Measurements from ENCODE around the gene CYP4F11.
"Not testable (repeated sequence)": the region's sequence is repeated elsewhere in the genome, so short reads cannot be mapped to it uniquely, and the experiment has no call there.

The CYP4F11 gene

GRCh38 chr19:15897026-15897737 is 37.1 kb downstream of the CYP4F11 start:
- Histone ChIP-seq H3K4me1 (ENCODE audit: control insufficient read depth in 1 of 2, insufficient read depth in 2 of 2, low read length in 2 of 2) (no peaks in the 10 kb centered on the region), H3K27me3 (ENCODE audit: low read depth, low read length) (no peaks in the 10 kb centered on the region), H3K27ac (ENCODE audit: low read length) (no peak overlapping the region), H3K36me3 (ENCODE audit: control insufficient read depth in 1 of 2, insufficient read depth in 2 of 2, low read length in 2 of 2) (no peaks in the 10 kb centered on the region), H3K4me3 (ENCODE audit: low read depth in 1 of 2, low read length in 2 of 2) (no peak overlapping the region), H3K9me3 (ENCODE audit: control insufficient read depth in 1 of 2, low read length in 2 of 2) (no peaks in the 10 kb centered on the region)

GRCh38 chr19:15895876-15896430 is 38.4 kb downstream of the CYP4F11 start:
- H3K27me3 ChIP-seq (ENCODE audit: low read depth, low read length) = no peaks in the 10 kb centered on the region
- no peaks in the 10 kb centered on the region for H3K36me3 ChIP-seq (ENCODE audit: control insufficient read depth in 1 of 2, insufficient read depth in 2 of 2, low read length in 2 of 2)
- no peaks in the 10 kb centered on the region for H3K4me1 ChIP-seq (ENCODE audit: control insufficient read depth in 1 of 2, insufficient read depth in 2 of 2, low read length in 2 of 2)
- no peak overlapping the region for H3K27ac ChIP-seq (ENCODE audit: low read length)
- no peak overlapping the region for H3K4me3 ChIP-seq (ENCODE audit: low read depth in 1 of 2, low read length in 2 of 2)
- H3K9me3 ChIP-seq (ENCODE audit: control insufficient read depth in 1 of 2, low read length in 2 of 2) = no peaks in the 10 kb centered on the region

GRCh38 chr19:15894359-15894758 is 40.0 kb downstream of the CYP4F11 start:
- no peak overlapping the region for H3K27ac ChIP-seq (ENCODE audit: low read length)
- H3K9me3 ChIP-seq (ENCODE audit: control insufficient read depth in 1 of 2, low read length in 2 of 2) = no peaks in the 10 kb centered on the region
- no peaks in the 10 kb centered on the region for H3K4me1 ChIP-seq (ENCODE audit: control insufficient read depth in 1 of 2, insufficient read depth in 2 of 2, low read length in 2 of 2)
- no peaks in the 10 kb centered on the region for H3K36me3 ChIP-seq (ENCODE audit: control insufficient read depth in 1 of 2, insufficient read depth in 2 of 2, low read length in 2 of 2)
- H3K27me3 ChIP-seq (ENCODE audit: low read depth, low read length) = no peaks in the 10 kb centered on the region
- H3K4me3 ChIP-seq (ENCODE audit: low read depth in 1 of 2, low read length in 2 of 2) = no peak overlapping the region

GRCh38 chr19:15893477-15893876 is 40.9 kb downstream of the CYP4F11 start:
- Histone ChIP-seq H3K36me3 (ENCODE audit: control insufficient read depth in 1 of 2, insufficient read depth in 2 of 2, low read length in 2 of 2) (no peaks in the 10 kb centered on the region), H3K4me3 (ENCODE audit: low read depth in 1 of 2, low read length in 2 of 2) (no peak overlapping the region), H3K27ac (ENCODE audit: low read length) (no peak overlapping the region), H3K4me1 (ENCODE audit: control insufficient read depth in 1 of 2, insufficient read depth in 2 of 2, low read length in 2 of 2) (no peaks in the 10 kb centered on the region), H3K27me3 (ENCODE audit: low read depth, low read length) (no peaks in the 10 kb centered on the region), H3K9me3 (ENCODE audit: control insufficient read depth in 1 of 2, low read length in 2 of 2) (no peaks in the 10 kb centered on the region)

- Histone ChIP-seq H3K4me3 (ENCODE audit: low read depth in 1 of 2, low read length in 2 of 2) (no peak overlapping the region), H3K27me3 (ENCODE audit: low read depth, low read length) (no peaks in the 10 kb centered on the region), H3K4me1 (ENCODE audit: control insufficient read depth in 1 of 2, insufficient read depth in 2 of 2, low read length in 2 of 2) (no peaks in the 10 kb centered on the region), H3K36me3 (ENCODE audit: control insufficient read depth in 1 of 2, insufficient read depth in 2 of 2, low read length in 2 of 2) (no peaks in the 10 kb centered on the region), H3K9me3 (ENCODE audit: control insufficient read depth in 1 of 2, low read length in 2 of 2) (no peaks in the 10 kb centered on the region), H3K27ac (ENCODE audit: low read length) (no peak overlapping the region)
Observed at GRCh38 chr19:15892012-15892411, 42.3 kb downstream of the CYP4F11 start.

- no peaks in the 10 kb centered on the region for H3K9me3 ChIP-seq (ENCODE audit: control insufficient read depth in 1 of 2, low read length in 2 of 2)
- no peaks in the 10 kb centered on the region for H3K36me3 ChIP-seq (ENCODE audit: control insufficient read depth in 1 of 2, insufficient read depth in 2 of 2, low read length in 2 of 2)
- H3K27ac ChIP-seq (ENCODE audit: low read length) = no peak overlapping the region
- no peaks in the 10 kb centered on the region for H3K27me3 ChIP-seq (ENCODE audit: low read depth, low read length)
- no peak overlapping the region for H3K4me3 ChIP-seq (ENCODE audit: low read depth in 1 of 2, low read length in 2 of 2)
- H3K4me1 ChIP-seq (ENCODE audit: control insufficient read depth in 1 of 2, insufficient read depth in 2 of 2, low read length in 2 of 2) = no peaks in the 10 kb centered on the region
Observed at GRCh38 chr19:15891434-15891833, 42.9 kb downstream of the CYP4F11 start.

- H3K36me3 ChIP-seq (ENCODE audit: control insufficient read depth in 1 of 2, insufficient read depth in 2 of 2, low read length in 2 of 2); H3K27me3 ChIP-seq (ENCODE audit: low read depth, low read length); H3K4me1 ChIP-seq (ENCODE audit: control insufficient read depth in 1 of 2, insufficient read depth in 2 of 2, low read length in 2 of 2); H3K27ac ChIP-seq (ENCODE audit: low read length); H3K9me3 ChIP-seq (ENCODE audit: control insufficient read depth in 1 of 2, low read length in 2 of 2); H3K4me3 ChIP-seq (ENCODE audit: low read depth in 1 of 2, low read length in 2 of 2): not testable (repeated sequence)
Observed at GRCh38 chr19:15889339-15889738, 45.0 kb downstream of the CYP4F11 start.

- Histone ChIP-seq H3K36me3 (ENCODE audit: control insufficient read depth in 1 of 2, insufficient read depth in 2 of 2, low read length in 2 of 2) (no peaks in the 10 kb centered on the region), H3K27ac (ENCODE audit: low read length) (no peak overlapping the region), H3K27me3 (ENCODE audit: low read depth, low read length) (no peaks in the 10 kb centered on the region), H3K4me3 (ENCODE audit: low read depth in 1 of 2, low read length in 2 of 2) (no peak overlapping the region), H3K9me3 (ENCODE audit: control insufficient read depth in 1 of 2, low read length in 2 of 2) (no peaks in the 10 kb centered on the region), H3K4me1 (ENCODE audit: control insufficient read depth in 1 of 2, insufficient read depth in 2 of 2, low read length in 2 of 2) (no peaks in the 10 kb centered on the region)
Observed at GRCh38 chr19:15885919-15886318, 48.4 kb downstream of the CYP4F11 start.

- Histone ChIP-seq H3K27me3 (ENCODE audit: low read depth, low read length) (no peaks in the 10 kb centered on the region), H3K27ac (ENCODE audit: low read length) (no peak overlapping the region), H3K4me3 (ENCODE audit: low read depth in 1 of 2, low read length in 2 of 2) (no peak overlapping the region), H3K4me1 (ENCODE audit: control insufficient read depth in 1 of 2, insufficient read depth in 2 of 2, low read length in 2 of 2) (no peaks in the 10 kb centered on the region), H3K36me3 (ENCODE audit: control insufficient read depth in 1 of 2, insufficient read depth in 2 of 2, low read length in 2 of 2) (no peaks in the 10 kb centered on the region), H3K9me3 (ENCODE audit: control insufficient read depth in 1 of 2, low read length in 2 of 2) (peaks cover 0 to 2% of the 10 kb centered on the region in 2 donors)
Observed at GRCh38 chr19:15885167-15885566, 49.2 kb downstream of the CYP4F11 start.

- H3K27ac ChIP-seq (ENCODE audit: low read length); H3K9me3 ChIP-seq (ENCODE audit: control insufficient read depth in 1 of 2, low read length in 2 of 2); H3K4me1 ChIP-seq (ENCODE audit: control insufficient read depth in 1 of 2, insufficient read depth in 2 of 2, low read length in 2 of 2); H3K4me3 ChIP-seq (ENCODE audit: low read depth in 1 of 2, low read length in 2 of 2); H3K36me3 ChIP-seq (ENCODE audit: control insufficient read depth in 1 of 2, insufficient read depth in 2 of 2, low read length in 2 of 2); H3K27me3 ChIP-seq (ENCODE audit: low read depth, low read length): not testable (repeated sequence)
Observed at GRCh38 chr19:15883329-15883728, 51.0 kb downstream of the CYP4F11 start.

- Histone ChIP-seq H3K27me3 (ENCODE audit: low read depth, low read length) (no peaks in the 10 kb centered on the region), H3K4me1 (ENCODE audit: control insufficient read depth in 1 of 2, insufficient read depth in 2 of 2, low read length in 2 of 2) (no peaks in the 10 kb centered on the region), H3K9me3 (ENCODE audit: control insufficient read depth in 1 of 2, low read length in 2 of 2) (no peaks in the 10 kb centered on the region), H3K36me3 (ENCODE audit: control insufficient read depth in 1 of 2, insufficient read depth in 2 of 2, low read length in 2 of 2) (no peaks in the 10 kb centered on the region), H3K4me3 (ENCODE audit: low read depth in 1 of 2, low read length in 2 of 2) (no peak overlapping the region), H3K27ac (ENCODE audit: low read length) (no peak overlapping the region)
Observed at GRCh38 chr19:15874821-15875474, 59.4 kb downstream of the CYP4F11 start.
